ENCODE results near the gene CD200R1L. TPM values are rescaled to one million over a fixed set of nuclear protein-coding genes. Genes with fewer than 3 reads are reported as not detected.

The CD200R1L gene
- total and polyA plus RNA-seq, 12 donors = not detected

DNA sequence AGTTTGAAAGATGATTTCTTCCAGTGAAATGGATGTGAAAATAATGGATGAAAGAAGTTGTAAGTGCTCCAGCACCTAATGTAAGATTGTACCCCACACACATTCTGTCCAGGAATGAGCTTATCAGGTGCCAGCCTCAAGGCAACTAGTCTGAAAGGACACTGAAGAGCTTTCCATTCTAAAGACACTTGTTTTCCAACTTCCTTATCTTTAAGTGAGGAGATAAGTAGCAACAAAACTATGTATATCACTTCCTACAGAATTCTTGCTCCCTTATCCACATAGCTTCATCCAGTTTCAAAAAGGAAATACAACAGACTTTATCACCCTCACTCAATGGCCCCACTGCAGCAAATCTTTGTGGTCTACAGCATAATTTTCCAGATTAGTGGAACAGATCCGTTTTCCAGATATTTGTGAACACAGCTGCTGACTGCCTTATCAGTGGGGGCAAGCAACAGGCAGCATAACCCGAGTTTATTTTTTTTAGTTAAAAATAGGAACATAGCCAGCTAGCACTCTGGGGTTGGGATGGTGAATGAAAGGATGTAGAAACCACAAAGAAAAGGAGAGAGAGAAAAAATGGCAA is 60.6 kb downstream of the CD200R1L start:
- H3K27me3 ChIP-seq = no peaks in the 10 kb centered on the region
- H3K9me3 ChIP-seq (replicated peaks in 1 of 3) = no peaks in the 10 kb centered on the region
- no peak overlapping the region for H3K27ac ChIP-seq
- intact Hi-C loops (cut with DNase I) = no loop called here
- no peak for DNase-seq
- 5 to 12% (median 7%) methylated on average over 2 of the region's 2 CpGs for WGBS, 4 donors
- no peak for TF ChIP-seq POLR2A (IDR thresholded peaks at IDR 0.05)
- TF ChIP-seq, protein P1, sequence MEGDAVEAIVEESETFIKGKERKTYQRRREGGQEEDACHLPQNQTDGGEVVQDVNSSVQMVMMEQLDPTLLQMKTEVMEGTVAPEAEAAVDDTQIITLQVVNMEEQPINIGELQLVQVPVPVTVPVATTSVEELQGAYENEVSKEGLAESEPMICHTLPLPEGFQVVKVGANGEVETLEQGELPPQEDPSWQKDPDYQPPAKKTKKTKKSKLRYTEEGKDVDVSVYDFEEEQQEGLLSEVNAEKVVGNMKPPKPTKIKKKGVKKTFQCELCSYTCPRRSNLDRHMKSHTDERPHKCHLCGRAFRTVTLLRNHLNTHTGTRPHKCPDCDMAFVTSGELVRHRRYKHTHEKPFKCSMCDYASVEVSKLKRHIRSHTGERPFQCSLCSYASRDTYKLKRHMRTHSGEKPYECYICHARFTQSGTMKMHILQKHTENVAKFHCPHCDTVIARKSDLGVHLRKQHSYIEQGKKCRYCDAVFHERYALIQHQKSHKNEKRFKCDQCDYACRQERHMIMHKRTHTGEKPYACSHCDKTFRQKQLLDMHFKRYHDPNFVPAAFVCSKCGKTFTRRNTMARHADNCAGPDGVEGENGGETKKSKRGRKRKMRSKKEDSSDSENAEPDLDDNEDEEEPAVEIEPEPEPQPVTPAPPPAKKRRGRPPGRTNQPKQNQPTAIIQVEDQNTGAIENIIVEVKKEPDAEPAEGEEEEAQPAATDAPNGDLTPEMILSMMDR (IDR thresholded peaks at IDR 0.05) = no peak
- H3K36me3 ChIP-seq (replicated peaks in 1 of 2) = no peaks in the 10 kb centered on the region
- no peaks in the 10 kb centered on the region for H3K4me1 ChIP-seq (replicated peaks in 1 of 2)
- H3K4me3 ChIP-seq = no peak overlapping the region

DNA sequence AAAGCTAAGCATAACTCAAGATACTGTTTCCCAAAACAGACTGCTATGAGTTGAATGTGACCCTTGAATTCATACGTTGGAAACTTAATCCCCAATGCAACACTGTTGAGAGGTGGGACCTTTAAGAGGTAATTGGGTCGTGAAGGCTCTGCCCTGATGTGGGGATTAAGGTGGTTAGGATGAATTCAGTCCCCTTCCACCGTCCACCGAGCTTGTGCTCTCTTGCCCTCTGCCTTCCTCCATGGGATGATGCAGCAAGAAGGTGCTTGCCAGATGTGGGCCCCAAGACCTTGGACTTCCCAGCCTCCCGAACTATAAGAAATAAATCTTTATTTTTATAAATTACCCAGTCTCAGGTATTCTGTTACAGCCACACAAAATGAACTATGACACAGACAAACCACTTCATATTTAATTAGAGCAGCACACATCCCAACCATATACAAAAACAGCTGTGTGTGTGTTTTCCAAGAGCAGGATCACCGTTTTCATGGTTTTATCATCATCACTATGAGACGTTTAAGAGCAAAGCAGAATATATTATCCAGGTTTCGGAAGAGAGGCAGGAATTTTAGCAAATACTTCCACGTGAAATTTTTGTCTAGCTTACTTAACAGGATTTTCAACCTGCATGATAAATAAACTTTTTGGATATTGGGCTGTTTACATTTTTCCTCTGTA is 61.2 kb downstream of the CD200R1L start:
- TF ChIP-seq POLR2A (IDR thresholded peaks at IDR 0.05) = no peak
- TF ChIP-seq, protein P1 (IDR thresholded peaks at IDR 0.05) = no peak
- Histone ChIP-seq H3K27ac (no peak overlapping the region), H3K36me3 (replicated peaks in 1 of 2) (no peaks in the 10 kb centered on the region), H3K4me3 (no peak overlapping the region), H3K4me1 (replicated peaks in 1 of 2) (no peaks in the 10 kb centered on the region), H3K9me3 (replicated peaks in 1 of 3) (no peaks in the 10 kb centered on the region), H3K27me3 (no peaks in the 10 kb centered on the region)
- DNase-seq = no peak
- 60 to 70% (median 66%) methylated on average over 9 of the region's 9 CpGs for WGBS, 4 donors
- intact Hi-C loops (cut with DNase I) = no loop called here

DNA sequence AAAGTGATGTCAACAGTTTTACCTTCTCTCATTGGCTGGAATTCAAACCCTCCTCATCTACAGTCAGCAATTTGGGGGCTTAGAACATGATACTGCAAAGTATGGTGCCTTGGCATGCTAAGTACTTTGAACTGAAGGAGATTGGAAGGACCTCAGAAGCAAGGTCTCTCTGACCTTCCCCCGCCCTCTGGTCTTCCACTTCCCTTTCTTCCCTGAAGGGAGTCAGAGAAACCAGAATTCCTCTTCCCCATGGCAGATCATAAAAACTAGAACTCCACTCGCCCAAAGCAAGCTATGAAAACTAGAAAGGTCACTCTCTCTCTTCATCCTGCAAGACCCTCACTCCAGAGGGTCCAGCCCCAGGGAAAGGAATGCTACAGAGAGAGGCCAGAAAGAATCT is 64.2 kb downstream of the CD200R1L start:
- Histone ChIP-seq H3K27me3 (no peaks in the 10 kb centered on the region), H3K4me3 (no peak overlapping the region), H3K4me1 (replicated peaks in 1 of 2) (peaks cover 0 to 12% of the 10 kb centered on the region in 2 donors), H3K36me3 (replicated peaks in 1 of 2) (no peaks in the 10 kb centered on the region), H3K9me3 (replicated peaks in 1 of 3) (no peaks in the 10 kb centered on the region), H3K27ac (no peak overlapping the region)
- TF ChIP-seq, protein P1 (IDR thresholded peaks at IDR 0.05) = no peak
- no peak for TF ChIP-seq POLR2A (IDR thresholded peaks at IDR 0.05)
- intact Hi-C loops (cut with DNase I) = no loop called here
- 30 to 50% (median 41%) methylated on average over 2 of the region's 2 CpGs for WGBS, 4 donors
- no peak for DNase-seq

DNA sequence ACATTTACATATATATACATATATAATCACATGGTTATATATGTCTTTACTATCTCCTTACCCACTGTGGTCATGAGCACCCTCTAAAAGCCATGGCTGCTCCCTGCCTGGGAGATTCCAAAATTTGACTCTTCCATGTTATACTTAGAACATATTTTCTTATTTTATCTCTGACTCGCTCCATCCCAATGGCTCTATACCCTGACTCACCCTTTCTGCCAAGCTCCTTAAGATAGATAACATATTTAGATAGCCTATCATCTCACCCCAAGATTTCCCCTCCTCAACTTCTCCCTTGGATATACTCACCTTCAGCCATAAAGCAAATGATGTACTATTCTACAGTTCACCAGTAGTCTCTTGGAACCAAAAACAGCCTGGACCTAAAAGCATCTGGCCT is 65.1 kb downstream of the CD200R1L start:
- Histone ChIP-seq H3K36me3 (replicated peaks in 1 of 2) (no peaks in the 10 kb centered on the region), H3K27me3 (no peaks in the 10 kb centered on the region), H3K4me3 (no peak overlapping the region), H3K4me1 (replicated peaks in 1 of 2) (peaks cover 0 to 12% of the 10 kb centered on the region in 2 donors), H3K9me3 (replicated peaks in 1 of 3) (no peaks in the 10 kb centered on the region), H3K27ac (no peak overlapping the region)
- intact Hi-C loops (cut with DNase I) = no loop called here
- WGBS, 4 donors = 80 to 90% (median 83%) methylated on average over 1 of the region's 1 CpG
- no peak for DNase-seq
- TF ChIP-seq, protein P1 (IDR thresholded peaks at IDR 0.05) = no peak
- no peak for TF ChIP-seq POLR2A (IDR thresholded peaks at IDR 0.05)
